Measurements from ENCODE around the gene APOBR. TPM values are rescaled to one million over a fixed set of nuclear protein-coding genes. Genes with fewer than 3 reads are reported as not detected.

The APOBR gene
- total RNA-seq, 1 donor from 2014 or later = not detected

DNA sequence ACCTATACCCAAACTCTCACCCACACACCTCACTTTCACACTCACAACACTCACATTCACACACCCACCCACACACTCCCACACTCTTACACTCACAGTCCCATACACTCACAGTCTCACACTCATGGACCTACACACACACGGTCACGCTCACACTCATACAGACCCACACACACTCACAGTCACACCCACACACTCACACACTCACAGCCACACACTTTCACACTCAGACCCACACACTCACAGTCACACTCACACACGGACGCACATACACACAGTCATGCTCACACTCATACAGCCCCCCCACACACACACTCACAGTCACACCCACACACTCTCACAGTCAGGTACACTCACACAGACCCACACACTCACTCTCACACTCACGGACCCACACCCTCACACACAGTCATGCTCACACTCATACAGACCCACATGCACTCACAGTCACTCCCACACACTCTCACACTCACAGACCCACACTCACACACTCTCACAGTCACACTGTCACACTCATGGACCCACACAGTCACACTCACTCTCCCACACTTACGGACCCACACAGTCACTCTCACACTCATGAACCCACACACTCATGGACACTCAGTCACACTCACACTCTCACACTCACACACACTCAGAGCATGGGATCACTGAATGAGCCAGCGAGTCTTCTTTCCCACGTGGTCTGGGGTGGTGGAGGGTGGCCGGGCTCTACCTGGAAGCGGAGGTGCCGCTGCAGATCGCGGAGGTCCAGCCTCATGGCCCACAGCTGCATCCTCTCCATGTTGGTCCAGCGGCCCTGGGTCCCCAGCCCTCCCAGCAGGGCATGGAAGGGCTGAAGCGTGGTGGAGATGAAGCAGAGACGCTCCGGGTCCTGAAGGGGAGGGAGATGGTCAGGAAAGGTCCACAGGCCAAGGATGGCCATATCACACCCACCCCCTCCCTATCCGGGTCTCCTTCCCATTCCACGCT is 7.1 kb downstream of the APOBR start:
- Mint-ChIP-seq H3K4me1 (peaks cover 5% of the 10 kb centered on the region), H3K4me3 (no peak overlapping the region), H3K9me3 (no peaks in the 10 kb centered on the region), H3K27me3 (ENCODE audit: insufficient read depth, low read depth) (peaks cover 13% of the 10 kb centered on the region), H3K27ac (no peak overlapping the region), H3K36me3 (no peaks in the 10 kb centered on the region)
- H4K20me1 ChIP-seq (ENCODE audit: low read depth) = no peaks in the 10 kb centered on the region
- H3K9ac ChIP-seq = no peak overlapping the region
- H3K27me3 ChIP-seq = no peaks in the 10 kb centered on the region
- H3K4me3 ChIP-seq = no peak overlapping the region
- no peak overlapping the region for H2AFZ ChIP-seq (replicated peaks)
- TF ChIP-seq, protein P1, sequence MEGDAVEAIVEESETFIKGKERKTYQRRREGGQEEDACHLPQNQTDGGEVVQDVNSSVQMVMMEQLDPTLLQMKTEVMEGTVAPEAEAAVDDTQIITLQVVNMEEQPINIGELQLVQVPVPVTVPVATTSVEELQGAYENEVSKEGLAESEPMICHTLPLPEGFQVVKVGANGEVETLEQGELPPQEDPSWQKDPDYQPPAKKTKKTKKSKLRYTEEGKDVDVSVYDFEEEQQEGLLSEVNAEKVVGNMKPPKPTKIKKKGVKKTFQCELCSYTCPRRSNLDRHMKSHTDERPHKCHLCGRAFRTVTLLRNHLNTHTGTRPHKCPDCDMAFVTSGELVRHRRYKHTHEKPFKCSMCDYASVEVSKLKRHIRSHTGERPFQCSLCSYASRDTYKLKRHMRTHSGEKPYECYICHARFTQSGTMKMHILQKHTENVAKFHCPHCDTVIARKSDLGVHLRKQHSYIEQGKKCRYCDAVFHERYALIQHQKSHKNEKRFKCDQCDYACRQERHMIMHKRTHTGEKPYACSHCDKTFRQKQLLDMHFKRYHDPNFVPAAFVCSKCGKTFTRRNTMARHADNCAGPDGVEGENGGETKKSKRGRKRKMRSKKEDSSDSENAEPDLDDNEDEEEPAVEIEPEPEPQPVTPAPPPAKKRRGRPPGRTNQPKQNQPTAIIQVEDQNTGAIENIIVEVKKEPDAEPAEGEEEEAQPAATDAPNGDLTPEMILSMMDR (IDR thresholded peaks at IDR 0.05) = no peak
- TF ChIP-seq EZH2phosphoT487 (IDR thresholded peaks at IDR 0.05) (no peak), EZH2 (IDR thresholded peaks at IDR 0.05) (no peak)
- H3K4me2 ChIP-seq = no peak overlapping the region
- no peak overlapping the region for H3K27ac ChIP-seq
- no peak for DNase-seq (ENCODE audit: low spot score)
- no peaks in the 10 kb centered on the region for H3F3A ChIP-seq (ENCODE audit: low read depth)
- H3K36me3 ChIP-seq = no peaks in the 10 kb centered on the region
- H3K9me3 ChIP-seq (ENCODE audit: low read depth) = no peaks in the 10 kb centered on the region
- H3K79me2 ChIP-seq (ENCODE audit: low read depth) = no peaks in the 10 kb centered on the region
- no peaks in the 10 kb centered on the region for H3K4me1 ChIP-seq

DNA sequence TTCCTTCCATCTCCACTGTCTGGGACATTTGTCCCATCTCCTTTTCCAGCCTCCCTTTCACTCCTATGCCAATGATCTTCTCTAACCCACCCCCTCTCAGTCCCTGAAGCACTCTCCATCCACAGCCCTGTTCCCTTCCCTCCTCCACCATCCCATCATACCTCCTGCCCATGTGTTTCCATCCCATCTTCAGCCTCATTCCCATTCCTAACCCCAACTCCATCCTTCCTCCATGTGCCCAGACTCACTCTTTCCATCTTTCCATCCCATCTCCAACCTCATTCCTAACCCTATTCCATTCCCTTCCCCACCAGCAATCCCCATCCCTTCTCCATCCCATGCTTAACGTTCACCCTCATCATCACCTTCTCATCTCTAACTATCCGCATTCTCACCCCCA is 7.8 kb downstream of the APOBR start:
- Histone ChIP-seq H2AFZ (replicated peaks) (no peak overlapping the region), H3K27me3 (no peaks in the 10 kb centered on the region), H3K9me3 (ENCODE audit: low read depth) (no peaks in the 10 kb centered on the region), H3K9ac (no peak overlapping the region), H3K79me2 (ENCODE audit: low read depth) (no peaks in the 10 kb centered on the region), H3K36me3 (no peaks in the 10 kb centered on the region), H3F3A (ENCODE audit: low read depth) (no peaks in the 10 kb centered on the region), H4K20me1 (ENCODE audit: low read depth) (no peaks in the 10 kb centered on the region), H3K4me1 (no peaks in the 10 kb centered on the region), H3K4me3 (no peak overlapping the region), H3K27ac (no peak overlapping the region), H3K4me2 (no peak overlapping the region)
- no peaks in the 10 kb centered on the region for H3K36me3 Mint-ChIP-seq
- H3K4me3 Mint-ChIP-seq = no peak overlapping the region
- H3K27me3 Mint-ChIP-seq (ENCODE audit: insufficient read depth, low read depth) = peaks cover 11% of the 10 kb centered on the region
- no peaks in the 10 kb centered on the region for H3K9me3 Mint-ChIP-seq
- H3K27ac Mint-ChIP-seq = no peak overlapping the region
- H3K4me1 Mint-ChIP-seq = peaks cover 5% of the 10 kb centered on the region
- DNase-seq (ENCODE audit: low spot score) = no peak
- TF ChIP-seq, protein P1 (IDR thresholded peaks at IDR 0.05) = no peak
- TF ChIP-seq EZH2phosphoT487 (IDR thresholded peaks at IDR 0.05) = no peak
- TF ChIP-seq EZH2 (IDR thresholded peaks at IDR 0.05) = no peak

DNA sequence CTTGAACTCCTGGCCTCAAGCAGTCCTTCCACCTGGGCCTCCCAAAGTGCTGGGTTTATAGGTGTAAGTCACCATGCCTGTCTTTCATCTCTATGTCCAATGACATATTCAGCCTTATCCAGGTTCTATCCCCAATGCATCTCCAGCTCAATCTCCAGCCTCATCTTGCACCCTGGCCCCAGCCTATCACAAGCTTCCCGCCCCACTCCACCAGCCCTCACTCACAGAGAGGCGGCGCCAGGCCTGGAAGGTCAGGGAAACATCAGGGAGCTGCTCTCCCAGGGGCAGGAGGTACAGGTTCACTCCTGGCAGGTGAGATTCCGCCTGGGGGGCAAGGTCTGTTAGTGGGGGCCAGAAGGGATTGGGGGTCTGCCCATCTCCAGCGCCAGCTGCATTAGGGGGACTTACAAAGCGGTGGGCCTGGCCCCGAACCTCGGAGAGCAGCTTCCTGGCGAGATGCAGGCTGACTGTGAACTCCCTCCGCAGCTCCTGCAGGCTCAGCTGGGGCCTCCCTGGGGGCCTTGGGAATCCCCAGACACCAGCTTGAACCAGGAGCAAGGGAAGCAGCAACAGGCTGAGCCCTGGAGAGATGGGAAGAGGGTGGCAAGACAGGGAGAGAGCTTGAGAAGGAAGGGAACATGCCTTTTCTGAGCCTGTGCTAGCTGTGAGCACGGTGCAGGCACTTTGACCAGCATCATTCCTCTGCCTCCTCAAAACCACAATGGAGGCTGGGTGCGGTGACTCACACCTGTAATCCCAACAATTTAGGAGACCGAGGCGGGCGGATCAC is 9.2 kb downstream of the APOBR start:
- Histone ChIP-seq H3K27me3 (no peaks in the 10 kb centered on the region), H3K79me2 (ENCODE audit: low read depth) (no peaks in the 10 kb centered on the region), H3K4me3 (no peak overlapping the region), H4K20me1 (ENCODE audit: low read depth) (no peaks in the 10 kb centered on the region), H3K9me3 (ENCODE audit: low read depth) (no peaks in the 10 kb centered on the region), H3K4me2 (no peak overlapping the region), H2AFZ (replicated peaks) (no peak overlapping the region), H3F3A (ENCODE audit: low read depth) (no peaks in the 10 kb centered on the region), H3K9ac (no peak overlapping the region), H3K36me3 (no peaks in the 10 kb centered on the region), H3K4me1 (no peaks in the 10 kb centered on the region), H3K27ac (no peak overlapping the region)
- no peak for TF ChIP-seq EZH2 (IDR thresholded peaks at IDR 0.05)
- TF ChIP-seq EZH2phosphoT487 (IDR thresholded peaks at IDR 0.05) = no peak
- TF ChIP-seq, protein P1 (IDR thresholded peaks at IDR 0.05) = no peak
- no peak for DNase-seq (ENCODE audit: low spot score)
- H3K4me3 Mint-ChIP-seq = no peak overlapping the region
- no peaks in the 10 kb centered on the region for H3K36me3 Mint-ChIP-seq
- H3K4me1 Mint-ChIP-seq = peaks cover 5% of the 10 kb centered on the region
- H3K27me3 Mint-ChIP-seq (ENCODE audit: insufficient read depth, low read depth) = peaks cover 11% of the 10 kb centered on the region
- H3K27ac Mint-ChIP-seq = no peak overlapping the region
- no peaks in the 10 kb centered on the region for H3K9me3 Mint-ChIP-seq

Measured in neural progenitor cell (in vitro differentiated cells).